Stimulated activated CD4-positive, alpha-beta T cell treated with anti-CD3 and anti-CD28 coated beads, Interleukin-15, amount 100 ng/mL, for 48 hours (primary cell): ENCODE measurements around the gene RAF1.
"Not testable (repeated sequence)": the region's sequence is repeated elsewhere in the genome, so short reads cannot be mapped to it uniquely, and the experiment has no call there.

Experiments used
- DNase-seq, 2 donors: peaks; one replicate each; pipeline ENCODE4 v3.0.0-alpha.2; 2020; ENCODE audit warnings: low read depth in 2 of 2

Gene RAF1

GRCh38 chr3:12640853-12641252, 23.1 kb downstream of the RAF1 start:
- not testable (repeated sequence) for DNase-seq

GRCh38 chr3:12638105-12638504, 25.8 kb downstream of the RAF1 start:
- no peak for DNase-seq

- DNase-seq: no peak
Measured at GRCh38 chr3:12633108-12633507, 30.8 kb downstream of the RAF1 start.

DNA sequence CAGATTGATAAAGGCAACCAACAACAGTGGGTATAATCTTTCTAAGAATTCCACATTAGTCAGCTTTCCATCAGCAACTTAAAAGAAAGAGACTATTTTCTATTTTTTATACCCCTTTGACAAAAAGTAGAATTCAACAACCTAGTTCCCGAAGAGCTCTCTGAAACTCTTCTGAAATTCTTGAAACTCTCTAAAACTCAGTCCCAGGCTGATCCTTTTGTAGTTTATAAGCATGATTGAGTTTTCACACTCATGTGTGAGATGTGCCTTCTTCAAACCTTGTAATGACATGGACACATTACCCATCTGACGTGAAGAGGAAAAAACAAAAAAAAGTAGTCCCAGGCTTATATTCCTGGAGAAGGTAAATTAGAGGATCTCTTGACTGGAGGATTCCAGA, 31.4 kb downstream of the RAF1 start:
- DNase-seq: no peak

DNA sequence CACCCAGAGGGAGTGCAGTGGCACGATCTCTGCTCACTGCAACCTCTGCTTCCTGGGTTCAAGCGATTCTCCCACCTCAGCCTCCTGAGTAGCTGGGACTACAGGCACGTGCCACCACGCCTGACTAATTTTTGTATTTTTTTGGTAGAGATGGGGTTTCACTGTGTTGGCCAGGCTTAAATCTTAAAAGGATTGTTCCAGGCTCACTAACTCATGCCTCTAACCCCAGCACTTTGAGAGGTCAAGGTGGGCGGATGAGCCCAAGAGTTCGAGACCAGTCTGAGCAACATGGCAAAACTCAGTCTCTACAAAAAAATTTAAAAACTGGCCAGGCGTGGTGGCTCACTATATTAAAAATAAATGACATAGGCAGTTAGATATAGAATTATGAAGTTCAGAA, 33.1 kb downstream of the RAF1 start:
- DNase-seq: not testable (repeated sequence)

- DNase-seq: no peak
Measured at GRCh38 chr3:12630292-12630691, 33.6 kb downstream of the RAF1 start.

DNA sequence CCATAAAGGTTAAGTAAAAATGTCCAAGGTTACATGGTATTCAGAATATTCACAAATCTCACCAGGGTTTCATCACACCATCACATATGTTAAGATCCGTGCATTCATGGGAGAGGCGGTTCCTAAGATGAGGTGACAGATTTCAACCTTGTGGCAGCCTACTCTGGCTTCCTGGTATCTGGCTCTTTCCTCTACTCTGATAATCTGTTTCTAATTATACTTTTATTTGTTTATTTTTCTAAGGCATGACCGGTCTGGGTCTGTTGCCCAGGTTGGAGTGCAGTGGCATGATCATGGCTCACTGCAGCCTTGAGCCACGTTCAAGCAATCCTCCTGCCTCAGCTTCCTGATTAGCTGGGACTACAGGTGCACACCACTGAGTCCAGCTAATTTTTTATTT, 34.4 kb downstream of the RAF1 start:
- no peak for DNase-seq

- no peak for DNase-seq
Measured at GRCh38 chr3:12628813-12629212, 35.1 kb downstream of the RAF1 start.

- no peak for DNase-seq
Measured at GRCh38 chr3:12627370-12627769, 36.5 kb downstream of the RAF1 start.

- DNase-seq: not testable (repeated sequence)
Measured at GRCh38 chr3:12624964-12625363, 39.0 kb downstream of the RAF1 start.

- DNase-seq: no peak
Measured at GRCh38 chr3:12624056-12624455, 39.9 kb downstream of the RAF1 start.

DNA sequence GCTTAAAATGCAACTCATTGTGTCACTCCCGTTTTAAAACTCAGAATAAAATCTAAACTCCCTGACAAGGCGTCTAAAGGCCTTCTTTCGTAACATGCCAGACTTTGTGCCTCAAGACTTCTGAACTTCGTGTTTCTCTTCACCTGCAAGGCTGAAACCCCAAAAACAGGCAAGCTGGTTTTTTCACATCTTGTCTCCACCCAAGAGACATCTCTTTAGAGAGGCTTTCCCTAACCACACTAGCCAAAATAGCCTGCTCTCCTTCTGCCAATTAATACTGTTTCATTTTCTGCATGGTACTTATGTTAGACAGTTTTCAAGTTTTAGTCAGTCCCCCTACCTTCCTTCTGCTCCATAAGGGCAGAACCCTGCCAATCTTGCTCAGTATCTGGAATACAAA, 41.6 kb downstream of the RAF1 start:
- DNase-seq: no peak

GRCh38 chr3:12620729-12621128, 43.2 kb downstream of the RAF1 start:
- DNase-seq: no peak

DNA sequence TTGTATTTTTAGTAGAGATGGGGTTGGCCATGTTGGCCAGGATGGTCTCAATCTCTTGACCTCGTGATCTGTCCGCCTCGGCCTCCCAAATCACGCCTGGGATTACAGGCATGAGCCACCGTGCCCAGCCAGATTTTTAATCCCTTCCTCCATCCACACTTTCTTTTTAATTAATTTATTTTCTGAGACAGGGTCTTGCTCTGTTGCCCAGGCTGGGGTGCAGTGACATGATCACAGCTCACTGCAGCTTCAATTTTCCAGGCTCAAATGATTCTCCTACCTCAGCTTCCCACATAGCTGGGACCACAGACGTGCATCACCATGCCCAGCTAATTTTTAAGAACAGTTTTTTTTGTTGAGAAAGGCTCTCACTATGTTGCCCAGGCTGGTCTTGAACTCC, 43.6 kb downstream of the RAF1 start:
- no peak for DNase-seq

- DNase-seq: no peak
Measured at GRCh38 chr3:12618426-12618825, 45.5 kb downstream of the RAF1 start.

GRCh38 chr3:12615266-12615665, 48.7 kb downstream of the RAF1 start:
- DNase-seq: no peak

GRCh38 chr3:12613250-12613649, 50.7 kb downstream of the RAF1 start:
- no peak for DNase-seq

GRCh38 chr3:12612514-12613226, 51.2 kb downstream of the RAF1 start:
- DNase-seq: no peak

- DNase-seq: no peak
Measured at GRCh38 chr3:12611117-12611516, 52.8 kb downstream of the RAF1 start.

- DNase-seq: no peak
Measured at GRCh38 chr3:12608376-12608775, 55.5 kb downstream of the RAF1 start.

DNA sequence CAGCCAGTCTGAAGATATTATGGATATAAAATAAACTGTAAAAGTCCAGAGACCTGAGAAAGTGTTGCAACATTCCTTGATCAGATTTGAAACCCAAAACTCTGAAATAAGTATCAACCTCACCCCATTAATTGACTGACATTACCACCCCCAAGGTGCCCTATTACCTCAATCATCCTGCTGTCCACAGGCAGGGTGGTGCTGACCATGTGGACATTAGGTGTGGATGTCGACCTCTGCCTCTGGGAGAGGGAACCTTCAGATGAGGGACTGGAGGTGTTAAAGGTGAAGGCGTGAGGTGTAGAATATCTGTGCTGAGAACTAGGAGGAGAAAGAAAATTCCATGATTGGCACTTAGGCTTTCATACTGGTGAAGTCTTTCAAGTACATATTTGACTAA, 59.9 kb downstream of the RAF1 start:
- no peak for DNase-seq

DNA sequence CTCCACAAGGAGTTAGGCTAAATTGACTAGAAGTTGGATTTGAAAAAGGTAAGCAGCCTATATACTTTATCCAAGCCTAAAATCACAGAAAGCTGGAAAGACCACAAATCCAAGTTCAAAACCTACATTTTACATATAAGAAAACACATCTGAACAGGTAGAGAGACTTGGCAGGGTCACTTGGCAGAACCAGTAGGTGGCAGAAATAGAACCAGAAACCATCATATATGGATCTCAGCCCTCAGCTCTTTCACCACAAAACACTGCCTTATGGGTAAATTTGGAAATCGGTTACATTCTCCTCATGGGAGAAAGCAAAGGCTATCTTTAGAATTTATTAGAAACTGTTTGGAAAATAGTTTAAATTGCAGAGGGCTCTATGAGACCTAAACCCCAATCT, 62.8 kb downstream of the RAF1 start:
- DNase-seq: no peak

DNA sequence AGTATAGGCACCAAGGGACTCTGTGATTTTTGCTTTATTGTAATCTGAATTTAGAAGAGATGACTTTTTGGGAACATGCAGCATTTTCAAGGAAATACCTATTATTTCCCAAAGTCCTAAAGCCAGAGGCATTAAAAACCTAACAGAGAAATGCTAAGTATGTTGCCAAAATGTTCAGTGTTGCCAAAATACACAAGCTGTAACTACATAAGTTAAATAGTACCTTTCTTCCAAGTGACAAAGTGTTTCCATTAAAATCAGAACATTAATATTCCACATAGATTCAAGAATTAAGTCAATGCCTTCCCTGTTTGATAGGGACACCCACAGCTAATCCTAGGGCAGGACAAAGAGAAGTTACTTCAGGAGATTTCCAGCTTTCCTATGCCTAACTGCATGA, 65.0 kb downstream of the RAF1 start:
- DNase-seq: no peak

DNA sequence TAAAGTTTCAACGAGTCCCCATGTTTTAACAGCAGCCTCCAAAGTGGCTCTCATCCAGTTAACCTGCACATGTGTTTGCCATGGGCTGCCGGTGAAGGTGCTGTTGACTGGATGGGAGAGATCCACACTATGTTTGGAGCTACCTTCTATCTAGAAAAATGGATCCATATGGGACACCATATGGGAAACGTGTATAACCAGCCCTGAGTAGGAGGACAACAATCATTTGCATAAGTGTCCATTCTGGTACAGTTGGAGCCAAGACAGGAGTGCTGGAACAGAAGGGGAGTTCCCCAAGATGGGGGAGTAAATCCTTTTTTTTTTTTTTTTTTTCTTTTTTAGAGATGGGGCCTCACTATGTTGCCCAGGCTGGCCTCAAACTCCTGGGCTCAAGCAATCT, 70.4 kb downstream of the RAF1 start:
- DNase-seq: no peak
